Measurements from ENCODE around the gene ETF1. TPM values are rescaled to one million over a fixed set of nuclear protein-coding genes. Genes with fewer than 3 reads are reported as not detected.

ETF1 gene
- total RNA-seq, 2 donors from 2014 or later = 106 to 109 TPM

DNA sequence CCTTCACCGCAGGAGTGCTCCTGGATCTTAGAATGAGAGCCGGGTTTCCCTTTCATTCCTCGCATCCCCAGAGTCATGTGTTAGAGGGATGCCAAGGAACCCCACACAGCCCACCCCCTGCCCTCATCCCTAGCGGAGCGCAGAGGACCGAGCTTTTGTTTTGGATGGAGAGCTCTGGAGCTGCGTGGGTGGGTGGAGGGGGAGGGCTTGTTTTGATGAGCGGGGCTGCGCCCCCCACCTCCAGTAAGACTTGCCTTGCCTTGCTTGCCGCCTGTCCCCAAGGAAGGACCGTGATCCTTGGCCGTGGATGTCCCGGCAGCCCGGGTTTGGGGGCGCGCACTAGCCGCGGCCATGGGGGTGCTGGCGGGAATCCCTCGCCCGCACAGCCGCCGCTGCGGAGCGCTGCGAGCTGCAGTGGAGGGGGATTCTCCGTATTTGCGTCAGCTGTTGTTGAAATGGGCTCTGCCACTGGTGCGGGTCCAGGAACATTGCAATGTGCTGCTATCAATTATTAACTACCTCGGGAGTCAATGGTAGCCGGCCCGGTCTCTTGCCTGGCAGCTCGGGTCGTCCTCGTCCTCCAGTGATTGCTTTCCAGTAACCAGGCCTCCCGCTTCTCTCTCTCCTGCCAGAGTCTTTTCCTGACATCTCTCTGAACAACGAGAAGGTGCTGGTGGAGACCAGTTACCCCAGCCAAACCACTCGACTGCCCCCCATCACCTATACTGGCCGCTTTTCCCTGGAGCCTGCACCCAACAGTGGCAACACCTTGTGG lies 76.7 kb downstream of the ETF1 start:
- DNase-seq = no peak
- peaks cover 7% of the 10 kb centered on the region for H3K4me1 ChIP-seq (ENCODE audit: control insufficient read depth, insufficient read depth, low read length)
- 19% methylated on average over 20 to 39 of the region's 39 CpGs for WGBS, 2 experiments (ENCODE audit: insufficient coverage in 1 of 2, insufficient read length in 1 of 2)
- no peaks in the 10 kb centered on the region for H3K9me3 ChIP-seq (ENCODE audit: control insufficient read depth, low read length)
- peak overlapping the region; percentile 69 for H3K4me3 Mint-ChIP-seq
- H3K9ac ChIP-seq (ENCODE audit: extremely low read depth, low read length, poor library complexity, severe bottlenecking) = peak overlapping the region; percentile 72
- peak overlapping the region; percentile 98 for H3K4me3 ChIP-seq (ENCODE audit: low read length)
- peaks cover 12% of the 10 kb centered on the region for H3K27me3 ChIP-seq (ENCODE audit: control insufficient read depth, insufficient read depth, low read length, poor library complexity, severe bottlenecking)
- H3K36me3 Mint-ChIP-seq (ENCODE audit: low read depth) = peaks cover 11% of the 10 kb centered on the region
- H3K9me3 Mint-ChIP-seq = no peaks in the 10 kb centered on the region
- peak overlapping the region; percentile 10 for H3K27ac Mint-ChIP-seq
- no peak overlapping the region for H3K27ac ChIP-seq (ENCODE audit: low read depth, low read length)
- TF ChIP-seq, protein P1, sequence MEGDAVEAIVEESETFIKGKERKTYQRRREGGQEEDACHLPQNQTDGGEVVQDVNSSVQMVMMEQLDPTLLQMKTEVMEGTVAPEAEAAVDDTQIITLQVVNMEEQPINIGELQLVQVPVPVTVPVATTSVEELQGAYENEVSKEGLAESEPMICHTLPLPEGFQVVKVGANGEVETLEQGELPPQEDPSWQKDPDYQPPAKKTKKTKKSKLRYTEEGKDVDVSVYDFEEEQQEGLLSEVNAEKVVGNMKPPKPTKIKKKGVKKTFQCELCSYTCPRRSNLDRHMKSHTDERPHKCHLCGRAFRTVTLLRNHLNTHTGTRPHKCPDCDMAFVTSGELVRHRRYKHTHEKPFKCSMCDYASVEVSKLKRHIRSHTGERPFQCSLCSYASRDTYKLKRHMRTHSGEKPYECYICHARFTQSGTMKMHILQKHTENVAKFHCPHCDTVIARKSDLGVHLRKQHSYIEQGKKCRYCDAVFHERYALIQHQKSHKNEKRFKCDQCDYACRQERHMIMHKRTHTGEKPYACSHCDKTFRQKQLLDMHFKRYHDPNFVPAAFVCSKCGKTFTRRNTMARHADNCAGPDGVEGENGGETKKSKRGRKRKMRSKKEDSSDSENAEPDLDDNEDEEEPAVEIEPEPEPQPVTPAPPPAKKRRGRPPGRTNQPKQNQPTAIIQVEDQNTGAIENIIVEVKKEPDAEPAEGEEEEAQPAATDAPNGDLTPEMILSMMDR (conservative IDR thresholded peaks at IDR 0.05) = no peak
- H3K36me3 ChIP-seq (ENCODE audit: control insufficient read depth, insufficient read depth, low read length) = peaks cover 10% of the 10 kb centered on the region
- peaks cover 10% of the 10 kb centered on the region for H3K4me1 Mint-ChIP-seq
- H3K27me3 Mint-ChIP-seq (ENCODE audit: insufficient read depth) = peaks cover 20% of the 10 kb centered on the region

DNA sequence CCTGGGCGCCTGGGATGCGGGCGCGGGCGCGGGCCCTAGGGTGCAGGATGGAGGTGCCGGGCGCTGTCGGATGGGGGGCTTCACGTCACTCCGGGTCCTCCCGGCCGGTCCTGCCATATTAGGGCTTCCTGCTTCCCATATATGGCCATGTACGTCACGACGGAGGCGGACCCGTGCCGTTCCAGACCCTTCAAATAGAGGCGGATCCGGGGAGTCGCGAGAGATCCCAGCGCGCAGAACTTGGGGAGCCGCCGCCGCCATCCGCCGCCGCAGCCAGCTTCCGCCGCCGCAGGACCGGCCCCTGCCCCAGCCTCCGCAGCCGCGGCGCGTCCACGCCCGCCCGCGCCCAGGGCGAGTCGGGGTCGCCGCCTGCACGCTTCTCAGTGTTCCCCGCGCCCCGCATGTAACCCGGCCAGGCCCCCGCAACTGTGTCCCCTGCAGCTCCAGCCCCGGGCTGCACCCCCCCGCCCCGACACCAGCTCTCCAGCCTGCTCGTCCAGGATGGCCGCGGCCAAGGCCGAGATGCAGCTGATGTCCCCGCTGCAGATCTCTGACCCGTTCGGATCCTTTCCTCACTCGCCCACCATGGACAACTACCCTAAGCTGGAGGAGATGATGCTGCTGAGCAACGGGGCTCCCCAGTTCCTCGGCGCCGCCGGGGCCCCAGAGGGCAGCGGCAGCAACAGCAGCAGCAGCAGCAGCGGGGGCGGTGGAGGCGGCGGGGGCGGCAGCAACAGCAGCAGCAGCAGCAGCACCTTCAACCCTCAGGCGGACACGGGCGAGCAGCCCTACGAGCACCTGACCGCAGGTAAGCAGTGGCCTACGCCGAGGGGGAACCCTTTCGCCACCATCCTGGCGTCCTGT lies 77.5 kb downstream of the ETF1 start, which contains the start of gene EGR1:
Gene EGR1, plus strand, starts transcription at position 219 of the 864 bp plus-strand sequence. Its CDS starts 283 bp downstream, at position 502.
- Mint-ChIP-seq H3K9me3 (no peaks in the 10 kb centered on the region), H3K4me1 (peaks cover 15% of the 10 kb centered on the region), H3K36me3 (ENCODE audit: low read depth) (peaks cover 11% of the 10 kb centered on the region), H3K4me3 (peak within 1 kb of the TSS; percentile 69), H3K27ac (peak within 1 kb of the TSS; percentile 96), H3K27me3 (ENCODE audit: insufficient read depth) (peaks cover 20% of the 10 kb centered on the region)
- DNase-seq = peak; percentile 97
- H3K27me3 ChIP-seq (ENCODE audit: control insufficient read depth, insufficient read depth, low read length, poor library complexity, severe bottlenecking) = peaks cover 12% of the 10 kb centered on the region
- H3K4me3 ChIP-seq (ENCODE audit: low read length) = peak within 1 kb of the TSS; percentile 98
- 1 to 2% methylated on average over 29 to 85 of the region's 85 CpGs for WGBS, 2 experiments (ENCODE audit: insufficient coverage in 1 of 2, insufficient read length in 1 of 2)
- peak within 1 kb of the TSS; percentile 90 for H3K9ac ChIP-seq (ENCODE audit: extremely low read depth, low read length, poor library complexity, severe bottlenecking)
- peaks cover 10% of the 10 kb centered on the region for H3K36me3 ChIP-seq (ENCODE audit: control insufficient read depth, insufficient read depth, low read length)
- TF ChIP-seq, protein P1 (conservative IDR thresholded peaks at IDR 0.05) = peak; percentile 26
- H3K4me1 ChIP-seq (ENCODE audit: control insufficient read depth, insufficient read depth, low read length) = peaks cover 7% of the 10 kb centered on the region
- H3K9me3 ChIP-seq (ENCODE audit: control insufficient read depth, low read length) = no peaks in the 10 kb centered on the region
- H3K27ac ChIP-seq (ENCODE audit: low read depth, low read length) = peak within 1 kb of the TSS; percentile 96

- TF ChIP-seq, protein P1 (conservative IDR thresholded peaks at IDR 0.05) = peak; percentile 35
- no peaks in the 10 kb centered on the region for H3K9me3 Mint-ChIP-seq
- peak overlapping the region; percentile 96 for H3K27ac ChIP-seq (ENCODE audit: low read depth, low read length)
- WGBS, 2 experiments (ENCODE audit: insufficient coverage in 1 of 2, insufficient read length in 1 of 2) = 0 to 1% methylated on average over 14 to 64 of the region's 64 CpGs
- peaks cover 19% of the 10 kb centered on the region for H3K4me1 Mint-ChIP-seq
- peak; percentile 99 for DNase-seq
- H3K27ac Mint-ChIP-seq = peak overlapping the region; percentile 96
- H3K36me3 Mint-ChIP-seq (ENCODE audit: low read depth) = peaks cover 11% of the 10 kb centered on the region
- H3K4me3 ChIP-seq (ENCODE audit: low read length) = peak overlapping the region; percentile 98
- H3K4me3 Mint-ChIP-seq = peak overlapping the region; percentile 69
- H3K36me3 ChIP-seq (ENCODE audit: control insufficient read depth, insufficient read depth, low read length) = peaks cover 10% of the 10 kb centered on the region
- H3K27me3 ChIP-seq (ENCODE audit: control insufficient read depth, insufficient read depth, low read length, poor library complexity, severe bottlenecking) = peaks cover 12% of the 10 kb centered on the region
- H3K9me3 ChIP-seq (ENCODE audit: control insufficient read depth, low read length) = no peaks in the 10 kb centered on the region
- peak overlapping the region; percentile 90 for H3K9ac ChIP-seq (ENCODE audit: extremely low read depth, low read length, poor library complexity, severe bottlenecking)
- peaks cover 20% of the 10 kb centered on the region for H3K27me3 Mint-ChIP-seq (ENCODE audit: insufficient read depth)
- H3K4me1 ChIP-seq (ENCODE audit: control insufficient read depth, insufficient read depth, low read length) = peaks cover 7% of the 10 kb centered on the region
Measured at GRCh38 chr5:138464388-138465260, 78.4 kb downstream of the ETF1 start.

Data from endodermal cell (in vitro differentiated cells).